ENCODE data around the gene RNU5D-1. TPM values are rescaled to one million over a fixed set of nuclear protein-coding genes. Genes with fewer than 3 reads are reported as not detected.
"Not testable (repeated sequence)": the region's sequence is repeated elsewhere in the genome, so short reads cannot be mapped to it uniquely, and the experiment has no call there.

RNU5D-1 gene
- polyA plus RNA-seq, 1 donor = 1.9 TPM

- DNase-seq = not testable (repeated sequence)
These were observed 31.6 kb downstream of the RNU5D-1 start for GRCh38 chr1:44699375-44699774.

GRCh38 chr1:44698138-44698537 lies 32.8 kb downstream of the RNU5D-1 start:
- no peak for DNase-seq

GRCh38 chr1:44696789-44697345 lies 34.1 kb downstream of the RNU5D-1 start:
- no peak for DNase-seq

GRCh38 chr1:44696101-44696500 lies 34.9 kb downstream of the RNU5D-1 start:
- DNase-seq = no peak

- no peak for DNase-seq
These were observed 35.3 kb downstream of the RNU5D-1 start for GRCh38 chr1:44695671-44696070.

GRCh38 chr1:44694863-44695478 lies 36.0 kb downstream of the RNU5D-1 start:
- no peak for DNase-seq

GRCh38 chr1:44693900-44694299 lies 37.1 kb downstream of the RNU5D-1 start:
- no peak for DNase-seq

GRCh38 chr1:44693159-44693558 lies 37.8 kb downstream of the RNU5D-1 start:
- no peak for DNase-seq

GRCh38 chr1:44689447-44689765 lies 41.6 kb downstream of the RNU5D-1 start:
- no peak for DNase-seq

GRCh38 chr1:44688760-44689446 lies 42.1 kb downstream of the RNU5D-1 start:
- DNase-seq = no peak

- no peak for DNase-seq
These were observed 45.1 kb downstream of the RNU5D-1 start for GRCh38 chr1:44685881-44686280.

- no peak for DNase-seq
These were observed 45.8 kb downstream of the RNU5D-1 start for GRCh38 chr1:44685218-44685617.

- no peak for DNase-seq
These were observed 46.4 kb downstream of the RNU5D-1 start for GRCh38 chr1:44684525-44684924.

GRCh38 chr1:44682883-44683265 lies 48.1 kb downstream of the RNU5D-1 start:
- no peak for DNase-seq

GRCh38 chr1:44681905-44682882 lies 48.8 kb downstream of the RNU5D-1 start:
- DNase-seq = no peak

Other genes with a start within 250 kb of the RNU5D-1 start
- gene TMEM53, start 56.7 kb downstream of the RNU5D-1 start, polyA plus RNA-seq (ENCODE audit: insufficient read length) = 11.7 TPM
- gene ARMH1, start 56.5 kb downstream of the RNU5D-1 start, polyA plus RNA-seq (ENCODE audit: insufficient read length) = 7.3 TPM
- gene KIF2C, start 8.7 kb upstream of the RNU5D-1 start, polyA plus RNA-seq (ENCODE audit: insufficient read length) = 38.8 TPM
- gene RPS8, start 44.4 kb upstream of the RNU5D-1 start, polyA plus RNA-seq (ENCODE audit: insufficient read length) = 1,947 TPM
- 0.96 TPM for gene BEST4, start 57.0 kb upstream of the RNU5D-1 start, polyA plus RNA-seq (ENCODE audit: insufficient read length)
- 5.9 TPM for gene PLK3, start 69.2 kb upstream of the RNU5D-1 start, polyA plus RNA-seq (ENCODE audit: insufficient read length)
- gene DYNLT4, start 76.2 kb upstream of the RNU5D-1 start, polyA plus RNA-seq (ENCODE audit: insufficient read length) = not detected
- 20.9 TPM for gene BTBD19, start 77.4 kb upstream of the RNU5D-1 start, polyA plus RNA-seq (ENCODE audit: insufficient read length)
- 5.4 TPM for gene PTCH2, start 112.1 kb upstream of the RNU5D-1 start, polyA plus RNA-seq (ENCODE audit: insufficient read length)